Large intestine (tissue), 3 donors: ENCODE data around the gene BACE2. TPM values are rescaled to one million over a fixed set of nuclear protein-coding genes. Genes with fewer than 3 reads are reported as not detected.
"Not testable (repeated sequence)": the region's sequence is repeated elsewhere in the genome, so short reads cannot be mapped to it uniquely, and the experiment has no call there.

Experiments used
- DNase-seq, 2 donors: peaks; one replicate each; pipeline versions ENCODE4 v3.0.0 to v3.0.0-alpha.2; 2013
- H3K27ac ChIP-seq: one replicate; pipeline ENCODE4 v1.5.1; 2013; ENCODE audit warnings: low read length
- H3K27me3 ChIP-seq: 2 replicates; pipeline ENCODE4 v1.6.1; 2013; ENCODE audit warnings: low read length; ENCODE audit not compliant: control insufficient read depth, insufficient read depth
- H3K36me3 ChIP-seq: 2 replicates; pipeline ENCODE4 v1.6.1; 2013; ENCODE audit warnings: low read length; ENCODE audit not compliant: control insufficient read depth, insufficient read depth
- H3K4me1 ChIP-seq: one replicate; pipeline ENCODE4 v1.6.1; 2013; ENCODE audit warnings: low read length; ENCODE audit not compliant: control insufficient read depth, insufficient read depth
- H3K4me3 ChIP-seq: one replicate; pipeline ENCODE4 v1.5.1; 2013; ENCODE audit warnings: low read length
- H3K9me3 ChIP-seq: one replicate; pipeline ENCODE4 v1.6.1; 2013; ENCODE audit warnings: mild to moderate bottlenecking, low read depth, low read length, moderate library complexity; ENCODE audit not compliant: control insufficient read depth
- WGBS: methylation state at CpG from one replicate; pipeline ENCODE4 v1.1.5; 2013; ENCODE audit warnings: low lambda C conversion rate; ENCODE audit not compliant: insufficient coverage; 5-methylcytosine and 5-hydroxymethylcytosine counted together
- polyA plus RNA-seq: library from polyadenylated mRNA; unstranded; fragments of 120-200 nt; gene quantifications from one replicate; pipeline ENCODE4 v1.2.1, GENCODE V29; 2013

Gene BACE2
- polyA plus RNA-seq, 1 donor, result 20.7 TPM

DNA sequence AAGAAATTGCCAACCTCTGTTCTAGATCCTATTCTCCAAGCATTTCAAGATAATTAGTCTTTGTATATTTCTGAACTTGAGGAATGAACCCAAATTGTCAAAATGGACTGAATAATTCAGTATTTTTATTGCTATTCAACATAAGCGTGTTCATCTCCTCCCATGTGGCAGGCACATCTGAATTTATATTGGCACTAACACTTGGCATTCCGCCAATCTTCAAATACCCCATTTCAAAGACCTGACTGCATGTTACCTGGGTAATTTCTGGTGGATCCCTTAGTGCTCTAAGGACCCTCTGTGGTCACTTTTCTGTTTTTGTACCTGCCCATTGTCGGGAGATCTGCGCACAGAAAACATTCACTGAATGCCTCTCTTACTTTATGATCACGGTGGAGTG lies 66.6 kb downstream of the BACE2 start:
- no peak overlapping the region for H3K27ac ChIP-seq
- H3K4me3 ChIP-seq, result no peak overlapping the region
- no peaks in the 10 kb centered on the region for H3K27me3 ChIP-seq
- no peaks in the 10 kb centered on the region for H3K4me1 ChIP-seq
- no peak for DNase-seq
- no CpG with 5 or more reads among the region's 5 CpGs for WGBS
- H3K9me3 ChIP-seq, result no peaks in the 10 kb centered on the region
- H3K36me3 ChIP-seq, result peaks cover 2% of the 10 kb centered on the region

DNA sequence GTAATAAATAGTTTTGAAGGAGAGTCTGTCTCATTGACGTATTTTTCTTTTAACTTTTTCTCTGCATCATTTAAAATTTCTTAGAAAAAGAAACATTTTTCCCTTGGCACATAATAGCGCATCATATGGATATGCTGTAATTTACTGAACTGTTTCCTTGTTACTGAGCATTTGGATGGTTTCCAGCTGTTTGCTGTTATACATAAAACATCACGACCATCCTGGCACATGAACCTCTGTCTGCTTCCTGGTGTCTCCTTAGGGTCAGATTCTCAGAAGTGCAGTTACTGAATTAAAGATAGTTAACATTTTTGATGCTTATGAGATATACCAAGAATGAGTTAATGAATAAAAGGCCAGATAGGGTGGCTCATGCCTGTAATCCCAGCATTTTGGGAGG lies 67.2 kb downstream of the BACE2 start:
- WGBS, result 100% methylated on average over 1 of the region's 3 CpGs
- Histone ChIP-seq H3K27ac (no peak overlapping the region), H3K9me3 (no peaks in the 10 kb centered on the region), H3K27me3 (no peaks in the 10 kb centered on the region), H3K4me1 (no peaks in the 10 kb centered on the region), H3K36me3 (peaks cover 2% of the 10 kb centered on the region), H3K4me3 (no peak overlapping the region)
- no peak for DNase-seq

DNA sequence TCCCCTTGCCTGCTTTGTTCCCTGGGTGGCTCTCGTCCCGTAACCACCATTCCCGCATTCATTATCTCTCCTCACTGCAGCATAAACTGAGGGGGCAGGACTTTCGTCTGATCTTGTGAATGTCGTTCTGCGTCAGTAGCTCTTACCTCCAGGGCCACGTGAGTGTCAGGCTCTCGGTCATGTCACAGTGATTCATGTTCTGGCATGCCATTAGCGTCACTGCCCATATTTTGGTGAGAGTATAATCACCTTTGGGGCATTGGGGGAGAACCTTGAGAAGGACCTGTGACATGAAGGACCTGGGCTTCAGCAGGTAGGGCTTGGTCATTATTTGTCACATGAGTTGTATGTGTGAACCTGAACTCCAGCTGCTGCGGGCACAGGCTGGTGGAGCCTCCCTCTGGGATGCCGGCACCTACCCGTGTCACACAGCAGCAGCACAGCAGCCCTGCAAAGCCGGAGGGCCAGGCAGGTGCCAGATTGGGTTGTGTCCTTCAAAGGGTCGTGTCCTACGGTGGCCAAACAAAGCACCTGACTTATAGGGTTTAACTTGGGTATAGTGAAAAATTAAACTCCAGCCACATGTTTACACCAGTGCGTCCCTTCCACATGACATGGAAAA lies 68.5 kb downstream of the BACE2 start:
- DNase-seq, result no peak
- Histone ChIP-seq H3K4me1 (no peaks in the 10 kb centered on the region), H3K36me3 (peaks cover 5% of the 10 kb centered on the region), H3K27ac (no peak overlapping the region), H3K27me3 (no peaks in the 10 kb centered on the region), H3K4me3 (no peak overlapping the region), H3K9me3 (no peaks in the 10 kb centered on the region)
- WGBS, result 100% methylated on average over 4 of the region's 16 CpGs

DNA sequence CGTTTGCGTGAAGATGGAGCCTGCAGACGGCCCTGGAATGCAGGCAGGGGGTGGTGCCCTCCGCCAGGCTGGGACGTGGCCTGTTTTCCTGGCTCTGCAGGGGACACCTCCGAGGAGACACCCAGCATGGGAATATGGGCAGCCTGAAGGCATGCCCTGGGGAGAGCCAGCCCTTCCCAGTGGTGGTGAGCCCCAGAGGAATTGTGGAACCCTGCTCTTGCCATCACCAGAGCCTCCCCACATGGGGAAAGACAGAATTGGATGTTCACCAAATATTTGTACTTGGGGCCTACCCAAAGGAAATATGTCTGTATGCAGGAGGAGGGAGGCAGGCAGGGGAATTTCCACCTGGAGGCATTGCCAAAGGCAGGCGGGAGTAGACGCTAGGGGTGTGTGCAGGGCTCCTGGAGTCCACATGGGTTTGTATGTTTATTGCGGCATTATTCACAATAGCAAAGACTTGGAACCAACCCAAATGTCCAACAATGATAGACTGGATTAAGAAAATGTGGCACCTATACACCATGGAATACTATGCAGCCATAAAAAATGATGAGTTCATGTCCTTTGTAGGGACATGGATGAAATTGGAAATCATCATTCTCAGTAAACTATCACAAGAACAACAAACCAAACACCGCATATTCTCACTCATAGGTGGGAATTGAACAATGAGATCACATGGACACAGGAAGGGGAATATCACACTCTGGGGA lies 70.3 kb downstream of the BACE2 start:
- not testable (repeated sequence) for H3K4me3 ChIP-seq, H3K9me3 ChIP-seq, H3K36me3 ChIP-seq, H3K4me1 ChIP-seq, DNase-seq, H3K27ac ChIP-seq, H3K27me3 ChIP-seq
- no CpG with 5 or more reads among the region's 10 CpGs for WGBS

DNA sequence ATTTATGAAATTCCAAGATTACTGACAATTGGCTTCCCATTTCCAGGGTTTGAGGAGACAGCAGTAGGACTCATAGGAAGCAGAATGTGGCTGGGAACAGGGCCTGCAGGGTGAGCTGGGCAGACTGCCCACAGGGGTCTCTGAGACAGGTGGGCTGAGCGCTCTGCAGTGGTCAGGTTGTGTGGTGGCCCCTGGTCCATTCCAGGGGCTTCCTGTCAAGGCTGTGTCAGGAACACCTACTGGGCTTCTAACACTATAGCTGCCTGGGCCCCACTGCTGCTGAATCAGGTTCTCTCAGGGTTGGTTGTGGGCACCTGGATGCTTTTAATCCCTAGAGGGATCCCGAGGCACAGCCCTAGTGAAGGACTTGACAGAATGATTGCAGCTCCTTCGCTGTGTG lies 72.1 kb downstream of the BACE2 start:
- Histone ChIP-seq H3K4me3 (no peak overlapping the region), H3K27me3 (no peaks in the 10 kb centered on the region), H3K36me3 (peaks cover 5% of the 10 kb centered on the region), H3K9me3 (no peaks in the 10 kb centered on the region), H3K4me1 (no peaks in the 10 kb centered on the region), H3K27ac (no peak overlapping the region)
- no peak for DNase-seq
- no CpG with 5 or more reads among the region's 3 CpGs for WGBS

DNA sequence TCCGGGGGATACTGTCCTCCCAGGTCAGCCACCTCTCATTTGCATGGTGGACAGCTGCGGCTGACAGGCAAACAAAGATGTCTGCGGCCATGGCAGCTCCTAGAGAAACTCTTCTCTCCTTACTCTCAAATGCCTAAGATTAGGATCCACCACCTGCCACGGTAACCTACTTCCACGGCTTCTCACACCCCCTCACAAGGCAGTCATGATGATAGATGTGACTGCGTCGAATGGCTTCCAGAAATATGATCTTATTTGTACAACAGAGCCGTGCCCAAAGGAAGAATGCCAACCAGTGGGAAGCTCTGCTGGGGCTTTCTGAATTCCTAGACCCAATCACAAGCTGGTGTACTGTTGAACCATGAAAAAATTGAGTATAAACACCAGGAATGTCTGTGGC lies 73.4 kb downstream of the BACE2 start:
- Histone ChIP-seq H3K4me3 (no peak overlapping the region), H3K27ac (no peak overlapping the region), H3K27me3 (no peaks in the 10 kb centered on the region), H3K4me1 (no peaks in the 10 kb centered on the region), H3K36me3 (peaks cover 5% of the 10 kb centered on the region), H3K9me3 (no peaks in the 10 kb centered on the region)
- no peak for DNase-seq
- WGBS, result 83% methylated on average over 1 of the region's 8 CpGs

DNA sequence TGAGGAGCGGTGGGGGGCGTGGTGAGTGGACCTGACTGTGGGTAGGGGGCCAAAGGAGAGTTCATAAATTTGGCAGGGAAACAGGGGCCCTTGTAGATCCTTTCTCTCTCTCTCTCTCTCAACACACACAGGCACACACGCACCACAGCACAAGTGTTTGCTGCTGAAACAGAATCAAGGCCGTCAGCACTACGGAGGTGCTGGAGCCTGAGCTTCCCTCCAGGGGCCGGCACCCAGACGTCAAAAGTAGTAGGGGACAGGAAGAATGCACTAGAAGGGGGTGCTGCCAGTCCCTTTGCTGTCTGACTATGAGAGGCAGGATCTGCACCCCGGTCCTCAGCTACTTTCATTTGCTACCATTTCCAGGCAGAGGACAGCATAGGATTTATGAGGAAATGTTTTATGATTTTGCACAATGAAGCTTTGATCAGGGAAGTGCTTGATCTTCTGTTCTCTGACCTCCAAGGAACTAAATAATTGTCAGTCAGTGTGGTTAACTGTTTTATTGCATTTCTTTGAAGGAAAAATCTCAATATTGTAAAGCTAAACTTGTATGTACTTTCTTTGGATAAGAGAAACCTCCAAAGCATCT lies 74.4 kb downstream of the BACE2 start:
- Histone ChIP-seq H3K27me3 (no peaks in the 10 kb centered on the region), H3K4me3 (no peak overlapping the region), H3K4me1 (no peaks in the 10 kb centered on the region), H3K9me3 (peaks cover under 1% of the 10 kb centered on the region), H3K36me3 (peaks cover 8% of the 10 kb centered on the region), H3K27ac (no peak overlapping the region)
- peak in 1 of 2 donors; percentile 33 for DNase-seq
- no CpG with 5 or more reads among the region's 8 CpGs for WGBS

DNA sequence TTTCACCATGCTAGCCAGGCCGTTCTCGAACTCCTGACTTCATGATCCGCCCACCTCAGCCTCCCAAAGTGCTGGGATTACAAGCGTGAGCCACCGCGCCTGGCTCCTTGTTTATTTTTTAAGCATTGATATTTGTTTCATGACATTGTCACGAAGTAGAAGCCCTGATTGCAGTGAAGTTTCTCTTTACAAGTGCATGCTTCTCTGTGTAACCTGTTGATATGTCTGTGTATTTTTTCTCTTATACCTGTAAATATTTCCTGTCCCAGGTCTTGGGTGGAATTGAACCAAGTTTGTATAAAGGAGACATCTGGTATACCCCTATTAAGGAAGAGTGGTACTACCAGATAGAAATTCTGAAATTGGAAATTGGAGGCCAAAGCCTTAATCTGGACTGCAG lies 75.1 kb downstream of the BACE2 start:
- Histone ChIP-seq H3K4me3 (no peak overlapping the region), H3K27ac (no peak overlapping the region), H3K36me3 (peaks cover 6% of the 10 kb centered on the region), H3K27me3 (no peaks in the 10 kb centered on the region), H3K4me1 (no peaks in the 10 kb centered on the region), H3K9me3 (peaks cover 3% of the 10 kb centered on the region)
- DNase-seq, result no peak
- WGBS, result 90% methylated on average over 2 of the region's 7 CpGs

DNA sequence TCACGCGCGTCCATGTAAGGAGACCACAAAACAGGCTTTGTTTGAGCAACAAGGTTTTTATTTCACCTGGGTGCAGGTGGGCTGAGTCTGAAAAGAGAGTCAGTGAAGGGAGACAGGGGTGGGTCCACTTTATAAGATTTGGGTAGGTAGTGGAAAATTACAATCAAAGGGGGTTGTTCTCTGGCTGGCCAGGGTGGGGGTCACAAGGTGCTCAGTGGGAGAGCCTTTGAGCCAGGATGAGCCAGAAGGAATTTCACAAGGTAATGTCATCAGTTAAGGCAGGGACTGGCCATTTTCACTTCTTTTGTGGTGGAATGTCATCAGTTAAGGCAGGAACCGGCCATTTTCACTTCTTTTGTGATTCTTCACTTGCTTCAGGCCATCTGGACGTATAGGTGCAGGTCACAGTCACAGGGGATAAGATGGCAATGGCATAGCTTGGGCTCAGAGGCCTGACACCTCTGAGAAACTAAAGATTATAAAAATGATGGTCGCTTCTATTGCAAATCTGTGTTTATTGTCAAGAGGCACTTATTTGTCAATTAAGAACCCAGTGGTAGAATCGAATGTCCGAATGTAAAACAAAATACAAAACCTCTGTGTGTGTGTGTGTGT lies 76.4 kb downstream of the BACE2 start:
- not testable (repeated sequence) for H3K27me3 ChIP-seq, H3K9me3 ChIP-seq, H3K27ac ChIP-seq, DNase-seq, H3K4me1 ChIP-seq, H3K36me3 ChIP-seq, H3K4me3 ChIP-seq
- WGBS, result no CpG with 5 or more reads among the region's 8 CpGs

DNA sequence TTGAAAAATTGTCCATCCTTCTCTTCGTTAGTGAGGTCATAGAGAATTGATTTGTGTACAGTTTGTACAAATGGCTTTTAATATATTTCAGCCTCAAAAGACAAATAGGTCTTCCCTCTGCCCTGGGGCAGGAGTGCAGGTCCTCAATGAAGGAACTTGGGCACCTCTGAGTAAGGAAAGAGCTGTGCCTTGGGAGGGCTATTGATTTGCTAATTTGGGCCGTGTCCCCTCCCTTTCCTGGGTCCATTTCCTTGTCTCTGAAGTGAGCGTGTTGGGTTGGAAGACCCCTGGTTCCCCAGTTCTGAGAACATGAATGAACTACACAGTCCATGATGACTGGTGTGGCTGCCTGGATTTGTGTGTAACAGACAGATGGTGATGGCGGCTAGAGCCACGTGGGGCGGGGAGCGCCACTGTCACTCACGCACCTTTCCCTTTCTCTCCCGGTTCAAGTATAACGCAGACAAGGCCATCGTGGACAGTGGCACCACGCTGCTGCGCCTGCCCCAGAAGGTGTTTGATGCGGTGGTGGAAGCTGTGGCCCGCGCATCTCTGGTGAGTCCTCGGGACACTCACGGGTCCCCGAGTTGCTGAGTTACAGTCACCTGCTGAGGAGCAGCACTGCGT lies 77.7 kb downstream of the BACE2 start:
- Histone ChIP-seq H3K27ac (no peak overlapping the region), H3K36me3 (peaks cover 3% of the 10 kb centered on the region), H3K9me3 (peaks cover 3% of the 10 kb centered on the region), H3K27me3 (no peaks in the 10 kb centered on the region), H3K4me1 (no peaks in the 10 kb centered on the region), H3K4me3 (no peak overlapping the region)
- WGBS, result no CpG with 5 or more reads among the region's 20 CpGs
- DNase-seq, result no peak
